NCI-H187 treated with DMSO at 0.1 percent for 48 hours (cell line): Measurements from ENCODE around the gene TAS2R50.

Experiments
- DNase-seq: peaks from one replicate; lab custom pipeline; 2025; lab: John Stamatoyannopoulos, UW

TAS2R50 gene

GRCh38 chr12:10952645-10953044 lies 34.1 kb downstream of the TAS2R50 start:
- DNase-seq = no peak

DNA sequence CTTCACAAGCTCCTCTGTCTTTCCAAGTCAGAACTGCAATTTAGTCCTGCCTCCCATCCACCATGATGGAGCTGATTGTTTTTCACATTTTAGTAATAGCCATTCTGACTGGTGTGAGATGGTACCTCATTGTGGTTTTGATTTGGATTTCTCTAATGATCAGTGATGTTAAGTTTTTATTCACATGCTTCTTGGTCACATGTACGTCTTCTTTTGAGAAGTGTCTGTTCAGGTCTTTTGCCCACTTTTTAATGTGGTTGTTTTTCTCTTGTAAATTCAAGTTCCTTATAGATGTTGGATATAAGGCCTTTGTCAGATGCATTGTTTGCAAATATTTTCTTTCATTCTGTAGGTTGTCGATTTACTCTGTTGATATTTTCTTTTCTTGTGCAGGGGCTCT lies 43.5 kb downstream of the TAS2R50 start:
- no peak for DNase-seq

GRCh38 chr12:10941916-10942607 lies 44.6 kb downstream of the TAS2R50 start:
- DNase-seq = no peak

GRCh38 chr12:10941369-10941768 lies 45.3 kb downstream of the TAS2R50 start:
- DNase-seq = no peak

GRCh38 chr12:10940389-10940788 lies 46.3 kb downstream of the TAS2R50 start:
- DNase-seq = no peak

DNA sequence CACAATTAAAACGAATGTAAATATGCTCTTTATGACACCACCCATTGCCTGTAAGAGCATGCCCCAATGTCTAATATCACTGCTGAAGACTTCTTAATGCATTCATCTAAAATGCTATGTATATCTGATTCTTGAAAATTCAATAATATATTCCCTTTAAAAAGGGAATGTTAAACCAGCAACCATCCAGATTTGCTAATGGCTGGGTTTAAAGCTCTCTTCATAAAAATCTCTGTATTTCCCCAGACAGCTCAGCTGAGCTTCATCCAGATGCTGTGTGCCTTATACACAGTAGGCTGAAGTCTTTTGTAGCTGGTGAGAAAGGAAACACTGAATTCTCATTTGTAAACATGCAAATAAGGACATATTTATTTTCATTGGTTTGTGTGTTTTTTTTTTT lies 47.5 kb downstream of the TAS2R50 start, which contains the start of gene TAS2R14:
TSS of gene TAS2R14 (minus strand) at position 101 of the 400 bp plus-strand sequence. CDS start at position 45, 56 bp downstream.
- no peak for DNase-seq

GRCh38 chr12:10936506-10936905 lies 50.2 kb downstream of the TAS2R50 start:
- no peak for DNase-seq
